Measurements from ENCODE around the gene OTUB2.

- TF ChIP-seq CTCF (conservative IDR thresholded peaks at IDR 0.05; ENCODE audit: low read depth, low read length), result peak; percentile 54
- TF ChIP-seq EZH2 (IDR thresholded peaks at IDR 0.05; ENCODE audit: borderline replicate concordance, low read depth, low read length, poor library complexity, severe bottlenecking), result no peak
Measured at GRCh38 chr14:93984987-93985410, 41.1 kb upstream of the OTUB2 start.

Data from A673 (cell line).